A549 treated with AZD9567 at 1 μM for 4 hours (cell line): ENCODE measurements around the gene MMP14. TPM values are rescaled to one million over a fixed set of nuclear protein-coding genes. Genes with fewer than 3 reads are reported as not detected.

Experiments
- total RNA-seq: library from RNA; stranded (reverse); fragments of 200-300 nt; extraction: Qiagen RNA extraction; gene quantifications from 5 replicates; pipeline ENCODE4 v1.2.3, GENCODE V29; 2022; ENCODE audit not compliant: insufficient read depth

MMP14 gene
- 0.51 to 0.87 TPM (median 0.69 TPM) in 5 replicates for total RNA-seq

DNA sequence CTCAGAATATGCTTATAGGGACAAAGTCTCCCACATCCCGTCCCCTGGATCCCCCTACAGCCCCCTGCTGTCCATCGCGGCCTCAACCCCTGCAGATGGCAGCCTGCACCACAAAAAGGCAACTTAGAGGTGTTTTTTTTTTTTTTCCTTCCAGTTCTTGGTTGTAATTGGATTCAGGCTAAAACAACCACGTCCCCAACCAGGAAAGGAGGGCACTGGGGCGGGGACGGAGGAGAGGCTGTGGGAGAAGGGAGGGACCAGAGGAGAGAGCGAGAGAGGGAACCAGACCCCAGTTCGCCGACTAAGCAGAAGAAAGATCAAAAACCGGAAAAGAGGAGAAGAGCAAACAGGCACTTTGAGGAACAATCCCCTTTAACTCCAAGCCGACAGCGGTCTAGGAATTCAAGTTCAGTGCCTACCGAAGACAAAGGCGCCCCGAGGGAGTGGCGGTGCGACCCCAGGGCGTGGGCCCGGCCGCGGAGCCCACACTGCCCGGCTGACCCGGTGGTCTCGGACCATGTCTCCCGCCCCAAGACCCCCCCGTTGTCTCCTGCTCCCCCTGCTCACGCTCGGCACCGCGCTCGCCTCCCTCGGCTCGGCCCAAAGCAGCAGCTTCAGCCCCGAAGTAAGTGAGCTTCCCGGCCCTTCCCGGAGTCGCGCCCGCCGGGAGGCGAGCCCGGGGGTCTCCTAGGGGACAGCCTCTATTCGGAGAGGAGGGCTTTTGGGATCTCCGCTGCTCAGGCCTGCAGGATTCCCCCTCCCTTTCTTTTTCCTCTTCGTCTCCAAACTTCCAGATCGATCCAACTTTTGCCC, at the start of gene MMP14:
Gene MMP14 (plus strand): TSS at position 285 of the 813 bp plus-strand sequence. CDS start 233 bp downstream, at position 518.

DNA sequence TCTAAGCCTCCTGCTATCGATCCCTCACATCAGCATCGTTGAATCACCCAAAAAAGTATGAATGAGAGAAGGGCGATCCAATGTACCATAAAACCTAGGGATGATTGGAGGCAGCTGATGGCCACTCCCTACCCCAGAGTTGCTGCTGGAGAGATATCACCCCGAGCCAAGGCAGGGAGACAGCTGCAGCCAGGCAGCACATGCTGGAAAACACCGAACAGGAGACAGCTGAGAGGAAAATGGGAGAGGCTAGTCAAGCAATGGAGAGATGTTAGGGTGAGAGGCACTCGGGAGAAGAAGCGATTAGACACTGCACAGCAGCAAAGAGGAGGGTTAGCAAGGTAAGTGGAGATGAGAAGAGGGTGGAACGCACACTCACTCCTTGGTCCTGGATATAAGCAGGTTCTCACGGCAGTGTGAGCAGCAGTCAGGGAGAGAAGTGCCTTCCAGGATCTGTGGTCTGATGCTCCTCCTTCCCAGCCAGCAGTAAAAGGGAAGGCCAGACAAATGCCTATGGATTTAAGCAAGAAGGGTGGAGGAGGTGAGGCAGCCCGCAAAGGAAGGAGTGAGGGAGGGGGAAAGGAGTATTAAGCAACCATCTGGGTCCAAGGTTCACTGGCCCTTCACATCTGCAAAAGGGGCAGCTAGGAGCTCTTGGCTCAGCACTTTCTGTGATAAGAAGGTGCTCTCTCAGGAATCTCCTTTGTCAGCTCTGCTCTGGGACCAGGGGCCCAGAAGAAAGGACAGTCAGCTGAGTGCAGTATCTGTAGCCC, 21.3 kb upstream of the MMP14 start, which contains the start of gene SLC7A7:
Gene SLC7A7 (minus strand): TSS at position 495 of the 773 bp plus-strand sequence. CDS start 2,037 bp downstream, outside the sequence.

GRCh38 chr14:22829661-22830442, 6.5 kb upstream of the MMP14 start, which contains the start of gene MRPL52:
Gene MRPL52 (plus strand): TSS chr14:22829887. CDS start chr14:22829913, 26 bp downstream.

GRCh38 chr14:22871224-22872032, 35.0 kb downstream of the MMP14 start, which contains the start of gene LRP10:
Gene LRP10 (plus strand): TSS chr14:22871740. CDS start chr14:22872304, 564 bp downstream.

DNA sequence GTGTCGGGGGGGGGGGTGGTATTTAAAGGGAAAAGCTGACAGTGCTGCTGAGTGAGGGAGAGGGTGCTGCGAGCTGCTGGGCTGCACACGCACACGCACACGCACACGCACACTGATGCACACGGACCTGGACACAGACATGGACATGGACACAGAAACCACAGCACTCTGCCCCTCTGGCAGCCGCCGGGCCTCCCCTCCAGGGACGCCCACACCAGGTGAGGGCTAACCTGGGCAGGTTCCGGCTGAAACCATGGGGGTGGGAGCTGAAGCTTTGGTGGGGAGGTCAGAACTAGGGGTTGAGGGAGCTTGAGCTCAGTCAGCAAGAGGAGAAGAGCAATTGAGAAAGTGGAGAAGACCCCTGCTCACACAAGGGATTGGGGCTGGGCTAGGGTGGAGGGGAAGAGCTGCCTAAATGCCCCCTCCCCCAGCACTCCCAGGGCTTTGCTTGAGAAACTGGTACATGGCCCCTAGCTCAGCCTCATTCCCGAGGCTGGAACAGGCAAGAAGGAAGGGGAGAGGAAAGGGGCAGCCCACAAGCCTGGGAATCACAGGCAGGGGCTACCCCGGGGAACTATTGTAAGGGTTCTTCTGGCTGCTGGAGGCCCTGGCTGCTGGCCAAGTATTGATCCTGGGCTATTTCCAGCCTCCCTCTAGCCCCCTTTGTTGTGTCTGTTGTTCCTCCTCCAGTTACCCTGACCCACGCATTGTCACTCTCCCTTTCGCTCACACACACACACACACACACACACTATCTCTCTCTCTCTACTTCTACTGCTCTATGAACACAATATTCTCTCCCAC, 47.0 kb downstream of the MMP14 start, which contains the start of gene REM2:
Gene REM2 (plus strand): TSS at position 50 of the 804 bp plus-strand sequence. CDS start 66 bp downstream, at position 116.

Other genes starting within 250 kb of the MMP14 start
- gene DAD1, start 247.4 kb upstream of the MMP14 start, total RNA-seq = 318 to 376 TPM (median 361 TPM) in 5 replicates
- gene ABHD4, start 238.3 kb upstream of the MMP14 start, total RNA-seq = 40.7 to 45.5 TPM (median 45.0 TPM) in 5 replicates
- not detected in 5 replicates for gene OR6J1, start 192.2 kb upstream of the MMP14 start, total RNA-seq
- 154 to 171 TPM (median 163 TPM) in 5 replicates for gene OXA1L, start 69.9 kb upstream of the MMP14 start, total RNA-seq
- 14.2 to 22.2 TPM (median 16.1 TPM) in 5 replicates for gene SLC7A7, start 21.1 kb upstream of the MMP14 start, total RNA-seq
- 147 to 222 TPM (median 208 TPM) in 5 replicates for gene MRPL52, start 6.7 kb upstream of the MMP14 start, total RNA-seq
- gene LRP10, start 35.2 kb downstream of the MMP14 start, total RNA-seq = 71.5 to 77.3 TPM (median 74.0 TPM) in 5 replicates
- gene REM2, start 46.6 kb downstream of the MMP14 start, total RNA-seq = 0.17 to 0.37 TPM (median 0.29 TPM) in 4 of 5 replicates, not detected in the other
- gene RBM23, start 82.6 kb downstream of the MMP14 start, total RNA-seq = 53.8 to 65.0 TPM (median 56.4 TPM) in 5 replicates
- gene PRMT5, start 92.8 kb downstream of the MMP14 start, total RNA-seq = 97.5 to 108 TPM (median 103 TPM) in 5 replicates
- 32.8 to 41.1 TPM (median 35.9 TPM) in 5 replicates for gene HAUS4, start 120.5 kb downstream of the MMP14 start, total RNA-seq
- 28.6 to 36.0 TPM (median 32.8 TPM) in 5 replicates for gene AJUBA, start 146.0 kb downstream of the MMP14 start, total RNA-seq
- 2.6 to 4.9 TPM (median 3.2 TPM) in 5 replicates for gene C14orf93, start 173.6 kb downstream of the MMP14 start, total RNA-seq
- 245 to 331 TPM (median 307 TPM) in 5 replicates for gene PSMB5, start 198.3 kb downstream of the MMP14 start, total RNA-seq
- not detected in 5 replicates for gene PSMB11, start 205.6 kb downstream of the MMP14 start, total RNA-seq
- 3.1 to 5.1 TPM (median 5.0 TPM) in 5 replicates for gene CDH24, start 220.9 kb downstream of the MMP14 start, total RNA-seq